DOHH2 (cell line): ENCODE data around the gene FSTL4.

Experiments used
- EZH2phosphoT487 ChIP-seq: fragments of 200-600 bp; sonication (generic); IDR thresholded peaks from 2 replicates; pipeline ENCODE4 v1.6.1; 2017; ENCODE audit warnings: borderline replicate concordance, mild to moderate bottlenecking, antibody characterized with exemption, low read length, moderate library complexity, mixed read lengths
- TF ChIP-seq, protein P1 (sequence below): fragments of 200-600 bp; sonication (generic); IDR thresholded peaks from one replicate; pipeline ENCODE4 v1.5.1; 2014; ENCODE audit warnings: antibody characterized with exemption, mild to moderate bottlenecking, low read depth, low read length; ENCODE audit not compliant: poor library complexity, severe bottlenecking

DNA sequence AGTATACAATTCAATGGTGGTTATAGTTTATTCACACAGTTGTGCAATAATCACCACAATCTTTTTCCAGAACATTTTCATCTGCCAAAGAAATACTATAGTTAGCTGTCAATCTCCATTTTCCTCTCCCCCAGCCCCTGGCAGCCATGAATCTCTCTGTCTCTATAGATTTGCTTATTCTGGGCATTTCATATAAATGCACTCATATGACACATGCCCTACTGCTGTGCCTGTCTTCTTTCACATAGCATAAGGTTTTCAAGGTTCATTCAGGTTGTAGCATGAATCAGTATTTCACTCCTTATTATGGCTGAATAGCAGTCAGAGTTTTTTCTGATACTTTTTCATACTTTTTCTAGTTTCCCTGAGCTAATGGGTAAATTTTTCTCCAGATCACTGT lies 432.9 kb downstream of the FSTL4 start:
- no peak for TF ChIP-seq EZH2phosphoT487
- TF ChIP-seq, protein P1, sequence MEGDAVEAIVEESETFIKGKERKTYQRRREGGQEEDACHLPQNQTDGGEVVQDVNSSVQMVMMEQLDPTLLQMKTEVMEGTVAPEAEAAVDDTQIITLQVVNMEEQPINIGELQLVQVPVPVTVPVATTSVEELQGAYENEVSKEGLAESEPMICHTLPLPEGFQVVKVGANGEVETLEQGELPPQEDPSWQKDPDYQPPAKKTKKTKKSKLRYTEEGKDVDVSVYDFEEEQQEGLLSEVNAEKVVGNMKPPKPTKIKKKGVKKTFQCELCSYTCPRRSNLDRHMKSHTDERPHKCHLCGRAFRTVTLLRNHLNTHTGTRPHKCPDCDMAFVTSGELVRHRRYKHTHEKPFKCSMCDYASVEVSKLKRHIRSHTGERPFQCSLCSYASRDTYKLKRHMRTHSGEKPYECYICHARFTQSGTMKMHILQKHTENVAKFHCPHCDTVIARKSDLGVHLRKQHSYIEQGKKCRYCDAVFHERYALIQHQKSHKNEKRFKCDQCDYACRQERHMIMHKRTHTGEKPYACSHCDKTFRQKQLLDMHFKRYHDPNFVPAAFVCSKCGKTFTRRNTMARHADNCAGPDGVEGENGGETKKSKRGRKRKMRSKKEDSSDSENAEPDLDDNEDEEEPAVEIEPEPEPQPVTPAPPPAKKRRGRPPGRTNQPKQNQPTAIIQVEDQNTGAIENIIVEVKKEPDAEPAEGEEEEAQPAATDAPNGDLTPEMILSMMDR: no peak
